D721Med (cell line): Measurements from ENCODE around the gene ETV6.

Source experiments
- DNase-seq: peaks from one replicate; pipeline ENCODE4 v3.0.0; 2011; ENCODE audit warnings: low spot score; ENCODE audit not compliant: insufficient read length
- FAIRE-seq: peaks from 2 replicates; lab custom pipeline; 2011; peaks lifted over from hg19 to GRCh38; lab: Jason Lieb, UNC
- CTCF ChIP-seq: IDR thresholded peaks from 2 replicates; pipeline ENCODE4 v1.5.1; 2012; ENCODE audit warnings: mild to moderate bottlenecking, control low read depth; ENCODE audit not compliant: insufficient read depth; ENCODE audit errors: missing control alignments

Gene ETV6

GRCh38 chr12:11886339-11886738, 236.9 kb downstream of the ETV6 start:
- DNase-seq: no peak
- FAIRE-seq: no peak
- no peak for TF ChIP-seq CTCF

DNA sequence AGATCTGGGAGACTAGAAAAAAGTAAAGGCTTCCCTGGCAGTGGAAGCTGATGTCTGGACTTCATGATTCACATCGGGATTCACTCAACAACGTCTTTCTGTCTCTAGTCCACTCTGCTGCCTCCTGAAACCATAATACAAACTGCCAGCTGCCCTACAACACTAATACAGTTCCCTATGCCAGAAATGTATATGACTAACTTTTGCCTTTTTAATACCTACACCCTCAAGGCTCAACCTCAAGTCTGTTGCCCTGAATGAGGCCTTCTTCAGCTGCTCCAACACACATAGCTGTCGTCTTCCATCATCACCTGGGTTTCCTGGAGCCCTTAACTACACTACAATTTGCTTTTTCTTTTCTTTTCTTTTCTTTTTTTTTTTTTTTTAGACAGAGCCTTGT, 238.6 kb downstream of the ETV6 start:
- no peak for FAIRE-seq
- TF ChIP-seq CTCF: no peak
- no peak for DNase-seq

GRCh38 chr12:11891346-11891745, 241.9 kb downstream of the ETV6 start:
- FAIRE-seq: no peak
- no peak for TF ChIP-seq CTCF

DNA sequence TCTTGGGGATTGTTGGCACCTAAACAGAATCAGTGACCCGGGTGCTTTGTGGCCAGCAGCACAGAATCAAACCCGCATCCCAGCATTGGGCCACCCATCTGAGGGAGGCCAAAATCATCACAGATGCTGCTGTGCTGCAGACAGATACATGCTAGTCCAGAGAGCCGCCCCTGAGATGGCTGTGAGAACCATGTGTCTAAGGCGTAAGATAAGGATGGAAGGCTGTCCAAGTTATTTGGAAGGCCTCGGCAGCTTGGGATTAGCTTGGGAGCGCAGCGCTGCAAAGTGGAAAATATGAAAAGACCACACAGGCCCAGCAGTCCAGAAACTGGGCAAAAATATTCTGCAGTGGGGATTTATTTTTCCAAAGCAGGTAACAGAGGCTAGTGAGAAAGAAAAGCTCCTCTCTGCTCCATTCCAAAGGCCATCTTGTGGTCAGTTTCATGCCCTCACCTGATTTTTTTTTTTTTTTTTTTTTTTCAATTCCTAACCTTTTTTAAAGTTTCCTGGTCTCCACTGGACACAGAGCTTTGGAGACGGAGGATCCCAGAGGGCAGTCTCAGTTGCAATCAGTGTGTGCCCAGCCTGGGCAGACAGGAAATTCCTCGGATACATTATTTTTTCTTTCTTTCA, 242.4 kb downstream of the ETV6 start:
- no peak for TF ChIP-seq CTCF
- no peak for DNase-seq
- no peak for FAIRE-seq

More at GRCh38 chr12:11891346-11891745, 241.9 kb downstream of the ETV6 start:
- no peak for DNase-seq

GRCh38 chr12:11893998-11894397, 244.5 kb downstream of the ETV6 start:
- FAIRE-seq: no peak
- no peak for TF ChIP-seq CTCF
- no peak for DNase-seq

- no peak for TF ChIP-seq CTCF
- FAIRE-seq: no peak
- DNase-seq: no peak
Measured at GRCh38 chr12:11894890-11895289, 245.4 kb downstream of the ETV6 start.

DNA sequence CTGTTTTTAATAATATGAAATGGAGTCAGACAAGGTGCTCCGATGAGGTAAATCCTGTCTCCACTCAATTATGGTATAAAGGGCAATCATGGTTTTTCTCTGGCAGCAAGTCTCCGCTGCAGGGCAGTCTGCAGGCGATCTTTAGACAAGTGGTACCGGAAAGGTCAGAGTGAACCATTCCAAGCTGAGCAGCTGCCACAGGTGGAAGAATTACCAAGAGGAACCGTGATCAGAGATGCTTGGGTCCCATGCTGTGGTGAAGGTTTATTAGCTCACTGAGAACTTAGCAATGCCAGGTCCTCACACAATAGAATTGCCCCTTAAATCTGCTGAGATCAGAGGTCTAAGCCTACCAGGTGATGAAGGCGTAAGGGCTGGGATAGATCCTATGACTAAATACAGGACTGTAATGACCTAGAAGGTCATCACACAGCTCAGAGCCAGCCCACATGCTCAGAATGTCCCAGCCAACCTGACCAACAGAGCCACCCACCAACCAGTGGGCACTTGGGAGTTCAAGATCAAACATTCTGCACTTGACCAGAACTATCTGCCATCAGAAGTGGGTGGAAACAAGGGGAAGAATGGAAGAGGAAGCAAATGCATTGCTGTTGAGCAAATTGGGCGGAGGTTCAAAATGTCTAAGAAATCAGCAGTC, 246.1 kb downstream of the ETV6 start:
- no peak for DNase-seq
- no peak for FAIRE-seq
- TF ChIP-seq CTCF: no peak
